Vagina (tissue), 2 donors: ENCODE data around the gene PKD1L1. TPM values are rescaled to one million over a fixed set of nuclear protein-coding genes. Genes with fewer than 3 reads are reported as not detected.

Source experiments
- DNase-seq, 2 donors: peaks; one replicate each; pipeline ENCODE4 v3.0.0-alpha.2; 2017; ENCODE audit errors: extremely low spot score in 2 of 2
- H3K27ac ChIP-seq: fragments of 200-600 bp; sonication (generic); one replicate; pipeline ENCODE4 v1.5.1; 2019
- H3K27me3 ChIP-seq: fragments of 200-600 bp; sonication (generic); one replicate; pipeline ENCODE4 v1.5.1; 2019
- H3K36me3 ChIP-seq, 2 donors: fragments of 200-600 bp; sonication (generic); one replicate each; pipeline ENCODE4 v1.5.1; 2017 to 2019
- H3K4me1 ChIP-seq: fragments of 200-600 bp; sonication (generic); one replicate; pipeline ENCODE4 v1.5.1; 2019
- H3K4me3 ChIP-seq, 2 donors: fragments of 200-600 bp; sonication (generic); 1 replicate in 1 of 2; 2 replicates in 1 of 2; pipeline ENCODE4 v1.5.1; 2016 to 2019
- H3K9me3 ChIP-seq: fragments of 200-600 bp; sonication (generic); one replicate; pipeline ENCODE4 v1.5.1; 2019
- CTCF ChIP-seq, 3 experiments: fragments of 450-650 bp in 2 of 3; fragments of 200-600 bp in 1 of 3; sonication (generic) in 1 of 3; IDR thresholded peaks; one replicate each; pipeline ENCODE4 v1.5.1; 2017 to 2019; ENCODE audit warnings: antibody characterized with exemption in 3 of 3, mild to moderate bottlenecking in 2 of 3, moderate library complexity in 2 of 3
- POLR2A ChIP-seq, 2 donors: fragments of 450-650 bp; IDR thresholded peaks; one replicate each; pipeline ENCODE4 v1.6.1; 2017; ENCODE audit warnings: antibody characterized with exemption in 2 of 2, mild to moderate bottlenecking in 2 of 2, moderate library complexity in 2 of 2
- POLR2AphosphoS5 ChIP-seq, 2 donors: sonication (generic); formaldehyde crosslinking; IDR thresholded peaks; one replicate each; pipeline ENCODE4 v1.9.0; 2017; ENCODE audit warnings: antibody characterized with exemption in 2 of 2, mild to moderate bottlenecking in 2 of 2, low read depth in 1 of 2; ENCODE audit not compliant: insufficient read depth in 1 of 2
- intact Hi-C: fragments of 100-400 bp; cut with DNase I; formaldehyde crosslinking; loops from one replicate; pipeline ENCODE4 v1.15.1; 2023
- total RNA-seq: library from RNA; depleted of rRNA; stranded (reverse); fragments of >200 nt; gene quantifications from one replicate; pipeline ENCODE4 v1.2.3, GENCODE V29; 2016

Gene PKD1L1
- total RNA-seq, 1 donor from 2014 or later: 0.49 TPM

DNA sequence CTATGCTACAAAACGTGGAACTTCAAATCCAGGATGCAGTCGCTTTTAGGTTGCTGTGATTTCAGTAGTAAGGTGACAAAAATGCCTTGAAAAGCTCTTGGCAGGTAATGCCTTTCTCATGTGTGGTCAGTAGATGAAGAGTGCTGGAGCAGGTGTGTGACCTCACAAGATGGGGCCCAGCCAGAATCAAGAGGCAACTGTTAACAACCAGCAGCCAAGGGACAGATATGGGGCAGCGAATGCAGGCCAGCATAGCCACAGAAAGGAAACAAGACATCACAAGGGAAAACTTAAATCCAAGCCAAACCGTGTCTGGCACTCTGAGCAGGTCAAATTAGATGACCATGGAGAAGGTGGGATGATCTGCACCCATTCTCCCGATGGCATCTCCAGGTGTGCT is 18.9 kb upstream of the PKD1L1 start:
- H3K27ac ChIP-seq: no peak overlapping the region
- peaks cover 0 to 68% of the 10 kb centered on the region in 2 donors for H3K36me3 ChIP-seq
- DNase-seq: no peak
- intact Hi-C loops: no loop called here
- no peaks in the 10 kb centered on the region for H3K27me3 ChIP-seq
- no peak overlapping the region for H3K4me3 ChIP-seq
- TF ChIP-seq POLR2A (IDR thresholded peaks at IDR 0.05): no peak
- TF ChIP-seq CTCF (IDR thresholded peaks at IDR 0.05): no peak
- no peak for TF ChIP-seq POLR2AphosphoS5 (IDR thresholded peaks at IDR 0.05; ENCODE audit: insufficient read depth in 1 of 2, low read depth in 1 of 2)
- peaks cover 6% of the 10 kb centered on the region for H3K4me1 ChIP-seq
- no peaks in the 10 kb centered on the region for H3K9me3 ChIP-seq

DNA sequence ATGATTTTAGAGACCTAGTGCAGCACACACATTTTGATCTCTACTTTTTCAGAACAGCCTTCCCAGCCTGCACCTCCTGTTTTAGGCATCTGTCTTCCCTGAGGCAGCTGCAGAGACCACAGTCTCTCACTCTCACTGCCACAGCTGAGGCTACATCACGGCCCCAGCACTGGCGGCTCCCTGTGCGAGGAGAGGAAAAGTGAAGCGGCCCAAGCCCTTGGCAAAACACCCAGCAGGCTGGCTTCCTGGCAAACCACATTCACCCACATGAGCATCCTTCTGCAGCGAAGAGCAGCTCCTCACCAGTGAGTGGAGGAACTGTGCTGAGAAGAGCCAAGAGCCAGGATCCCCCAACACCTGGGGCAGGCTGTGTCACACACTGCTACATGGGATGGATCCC is 17.2 kb upstream of the PKD1L1 start:
- TF ChIP-seq POLR2AphosphoS5 (IDR thresholded peaks at IDR 0.05; ENCODE audit: insufficient read depth in 1 of 2, low read depth in 1 of 2) (no peak), CTCF (IDR thresholded peaks at IDR 0.05) (no peak), POLR2A (IDR thresholded peaks at IDR 0.05) (no peak)
- H3K27ac ChIP-seq: no peak overlapping the region
- peaks cover 0 to 70% of the 10 kb centered on the region in 2 donors for H3K36me3 ChIP-seq
- DNase-seq: no peak
- no peaks in the 10 kb centered on the region for H3K9me3 ChIP-seq
- intact Hi-C loops: no loop called here
- H3K4me1 ChIP-seq: peaks cover 6% of the 10 kb centered on the region
- H3K27me3 ChIP-seq: no peaks in the 10 kb centered on the region
- H3K4me3 ChIP-seq: no peak overlapping the region

DNA sequence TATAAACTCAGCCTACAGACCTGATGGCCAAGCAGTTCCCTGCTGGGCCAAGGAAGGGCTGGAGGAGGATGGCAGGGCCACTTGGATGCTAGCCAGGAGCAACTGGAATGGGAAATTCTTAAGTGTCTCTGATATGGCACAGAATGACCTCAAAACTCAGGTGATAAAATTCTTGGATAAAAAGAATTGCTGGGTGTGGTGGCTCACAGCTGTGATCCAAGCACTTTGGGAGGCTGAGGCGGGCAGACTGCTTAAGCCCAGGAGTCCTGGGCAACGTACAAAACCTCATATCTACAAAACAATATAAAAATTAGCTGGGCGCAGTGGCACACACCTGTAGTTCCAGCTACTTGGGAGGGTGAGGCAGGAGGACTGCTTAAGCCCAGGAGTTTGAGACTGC is 14.0 kb upstream of the PKD1L1 start:
- no peak for TF ChIP-seq POLR2A (IDR thresholded peaks at IDR 0.05)
- TF ChIP-seq CTCF (IDR thresholded peaks at IDR 0.05): no peak
- no peak for TF ChIP-seq POLR2AphosphoS5 (IDR thresholded peaks at IDR 0.05; ENCODE audit: insufficient read depth in 1 of 2, low read depth in 1 of 2)
- no peaks in the 10 kb centered on the region for H3K9me3 ChIP-seq
- H3K27ac ChIP-seq: no peak overlapping the region
- H3K36me3 ChIP-seq: peaks cover 0 to 60% of the 10 kb centered on the region in 2 donors
- H3K27me3 ChIP-seq: no peaks in the 10 kb centered on the region
- no peaks in the 10 kb centered on the region for H3K4me1 ChIP-seq
- H3K4me3 ChIP-seq: no peak overlapping the region
- intact Hi-C loops: no loop called here
- DNase-seq: no peak

DNA sequence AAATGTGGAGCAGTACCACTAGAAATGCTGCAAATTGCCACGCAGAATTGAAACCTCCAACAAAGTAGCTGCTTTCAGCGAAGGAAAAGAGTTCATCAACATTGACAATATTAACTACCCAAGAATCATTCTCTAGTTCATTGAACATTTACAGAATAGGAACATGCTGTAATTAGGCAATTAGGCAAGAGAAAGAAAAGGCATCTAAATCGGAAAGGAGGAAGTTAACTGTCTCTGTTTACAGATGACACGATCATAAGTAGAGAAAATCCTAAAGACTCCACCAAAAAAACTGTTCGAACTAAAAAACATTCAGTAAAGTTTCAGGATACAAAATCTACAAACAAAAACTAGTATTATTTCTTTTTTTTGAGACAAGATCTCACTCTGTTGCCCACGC is 8.9 kb upstream of the PKD1L1 start:
- Histone ChIP-seq H3K4me3 (no peak overlapping the region), H3K27ac (no peak overlapping the region), H3K27me3 (no peaks in the 10 kb centered on the region), H3K9me3 (no peaks in the 10 kb centered on the region), H3K36me3 (peaks cover 0 to 21% of the 10 kb centered on the region in 2 donors), H3K4me1 (no peaks in the 10 kb centered on the region)
- DNase-seq: no peak
- no peak for TF ChIP-seq POLR2A (IDR thresholded peaks at IDR 0.05)
- no peak for TF ChIP-seq CTCF (IDR thresholded peaks at IDR 0.05)
- TF ChIP-seq POLR2AphosphoS5 (IDR thresholded peaks at IDR 0.05; ENCODE audit: insufficient read depth in 1 of 2, low read depth in 1 of 2): no peak
- intact Hi-C loops: no loop called here

DNA sequence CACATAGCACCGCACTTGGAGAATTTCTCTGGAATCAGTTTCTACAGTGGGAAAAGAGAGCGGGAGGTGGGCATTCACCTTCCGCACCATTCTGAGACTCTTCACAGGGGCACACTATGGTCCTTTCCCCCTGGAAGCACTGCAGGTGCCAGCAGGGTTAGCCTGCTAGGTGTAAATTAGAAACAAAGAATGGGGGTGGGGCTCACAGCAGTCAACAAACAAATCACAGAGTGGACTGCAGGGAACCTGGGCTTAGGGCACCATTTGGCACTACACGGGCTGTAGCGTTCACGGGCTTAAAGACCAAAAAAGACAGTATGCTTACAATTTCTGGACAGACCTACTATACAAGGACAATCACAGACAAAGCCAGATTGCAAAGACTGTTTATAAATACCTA is 8.0 kb upstream of the PKD1L1 start:
- intact Hi-C loops: no loop called here
- no peaks in the 10 kb centered on the region for H3K9me3 ChIP-seq
- H3K36me3 ChIP-seq: peaks cover 0 to 12% of the 10 kb centered on the region in 2 donors
- H3K4me1 ChIP-seq: no peaks in the 10 kb centered on the region
- H3K27ac ChIP-seq: no peak overlapping the region
- H3K27me3 ChIP-seq: no peaks in the 10 kb centered on the region
- TF ChIP-seq POLR2AphosphoS5 (IDR thresholded peaks at IDR 0.05; ENCODE audit: insufficient read depth in 1 of 2, low read depth in 1 of 2): no peak
- no peak for TF ChIP-seq CTCF (IDR thresholded peaks at IDR 0.05)
- no peak for TF ChIP-seq POLR2A (IDR thresholded peaks at IDR 0.05)
- H3K4me3 ChIP-seq: no peak overlapping the region
- peak in 1 of 2 donors; percentile 16 for DNase-seq
